HG02840 (cell line): ENCODE measurements around the gene U2AF1.
A peak's percentile ranks its signal among the peaks of the same experiment; 100 is the strongest.
"Not testable (repeated sequence)": the region's sequence is repeated elsewhere in the genome, so short reads cannot be mapped to it uniquely, and the experiment has no call there.

Experiments
- ATAC-seq: cut with Tn5 transposase; IDR thresholded peaks from one replicate; pipeline ENCODE4 v1.9.1; 2021; ENCODE audit warnings: mild to moderate bottlenecking, moderate library complexity, moderate number of reproducible peaks; ENCODE audit not compliant: unreplicated experiment, low FRiP score

The U2AF1 gene, protein sequence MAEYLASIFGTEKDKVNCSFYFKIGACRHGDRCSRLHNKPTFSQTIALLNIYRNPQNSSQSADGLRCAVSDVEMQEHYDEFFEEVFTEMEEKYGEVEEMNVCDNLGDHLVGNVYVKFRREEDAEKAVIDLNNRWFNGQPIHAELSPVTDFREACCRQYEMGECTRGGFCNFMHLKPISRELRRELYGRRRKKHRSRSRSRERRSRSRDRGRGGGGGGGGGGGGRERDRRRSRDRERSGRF

DNA sequence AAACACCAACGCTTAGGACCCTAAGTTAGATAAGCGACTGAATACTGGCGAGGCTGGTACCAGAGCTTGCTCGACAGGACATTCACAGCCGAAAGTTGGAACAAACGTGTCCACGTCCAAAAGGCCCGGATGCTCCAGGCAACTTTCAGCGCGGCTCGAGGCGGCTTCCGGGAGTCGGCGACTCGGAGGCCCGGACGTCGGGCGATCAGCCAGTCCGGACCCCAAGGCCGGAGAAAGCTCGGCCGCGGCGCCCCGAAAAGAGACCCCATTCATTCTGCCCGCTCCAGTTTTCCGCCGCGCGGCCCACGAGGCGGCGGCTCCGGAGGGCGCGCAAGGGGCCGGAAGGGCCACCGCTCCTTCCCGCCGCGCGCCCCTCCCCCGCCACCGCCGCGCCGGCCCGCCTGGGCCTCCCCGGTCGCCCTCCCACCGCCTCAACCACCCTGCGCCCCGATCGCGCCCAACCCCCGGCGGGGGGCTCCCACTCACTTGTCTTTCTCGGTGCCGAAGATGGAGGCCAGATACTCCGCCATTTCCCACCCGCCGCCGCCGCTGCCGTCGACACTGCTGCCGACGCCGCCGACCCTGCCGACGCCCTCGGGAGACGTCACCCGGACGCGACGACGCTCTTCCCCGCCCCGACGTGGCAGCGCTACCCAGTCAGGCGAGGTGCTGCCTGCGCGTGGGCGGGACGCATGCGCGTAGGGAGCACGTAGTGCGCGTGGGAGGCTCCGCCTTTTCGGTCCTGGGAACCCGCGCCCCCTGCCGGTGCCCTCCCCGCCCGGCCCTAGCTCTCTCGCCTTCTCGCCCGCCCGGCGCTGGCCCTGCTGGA, at the start of gene U2AF1:
Gene U2AF1, minus strand, starts transcription at position 606 of the 829 bp plus-strand sequence. Its CDS starts 76 bp downstream, at position 530.
- peak; percentile 79 for ATAC-seq

DNA sequence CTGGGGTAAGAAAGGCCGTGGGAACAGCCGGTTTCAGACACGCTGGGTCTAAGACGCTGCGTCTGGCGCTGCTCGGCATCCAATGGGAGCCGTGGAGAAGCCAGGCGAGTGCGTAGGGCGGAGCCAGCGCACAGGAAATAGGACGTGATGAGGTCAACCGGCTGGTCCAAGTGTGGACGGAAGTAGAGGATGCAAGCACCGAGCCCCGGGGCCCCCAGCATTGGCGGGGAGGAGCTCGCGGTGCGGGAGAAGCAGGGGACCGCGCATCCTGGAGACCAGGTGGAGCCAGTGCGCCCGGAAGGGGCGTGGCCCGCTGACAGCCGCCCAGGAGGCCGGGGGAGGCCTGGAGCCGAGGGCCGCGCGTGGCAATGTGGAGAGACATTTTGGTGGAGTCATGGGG, 46.2 kb upstream of the U2AF1 start:
- not testable (repeated sequence) for ATAC-seq

DNA sequence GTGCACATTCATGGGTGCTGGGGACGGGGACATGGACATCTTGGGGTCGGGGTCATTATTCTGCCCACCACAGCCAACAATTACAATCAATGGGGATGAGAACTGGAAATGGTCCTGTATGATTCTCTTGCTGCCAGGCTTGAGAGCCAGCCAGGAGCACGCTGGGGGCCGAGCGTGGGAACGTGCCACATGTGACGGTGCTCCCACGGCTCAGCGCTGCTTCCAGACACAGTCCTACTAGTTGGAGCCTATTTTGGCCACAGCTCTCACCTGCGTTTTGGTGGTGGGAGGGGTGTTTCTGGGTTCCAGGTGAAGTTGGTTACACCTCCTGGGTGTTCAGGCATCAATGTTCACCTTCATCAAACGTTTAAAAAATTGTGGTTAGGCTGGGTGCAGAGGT, 42.0 kb upstream of the U2AF1 start:
- ATAC-seq: not testable (repeated sequence)

DNA sequence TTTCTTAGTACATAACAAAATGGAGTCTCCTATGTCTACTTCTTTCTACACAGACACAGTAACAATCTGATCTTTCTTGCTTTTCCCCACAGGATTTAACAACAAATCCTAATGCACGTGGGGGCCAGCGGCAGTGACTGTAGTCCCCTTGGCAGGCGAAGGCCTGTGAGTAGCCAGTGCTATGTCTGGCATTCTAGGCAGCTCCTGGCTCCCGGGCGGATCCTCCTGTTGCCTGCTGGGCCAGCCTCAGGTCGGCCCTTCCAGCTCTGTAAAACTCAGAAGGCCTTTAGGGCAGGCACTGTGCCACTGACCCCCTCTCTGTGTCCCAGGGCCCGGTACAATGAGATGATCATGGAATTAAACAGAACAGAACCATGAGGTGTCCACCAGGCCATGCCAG, 40.6 kb upstream of the U2AF1 start:
- not testable (repeated sequence) for ATAC-seq

DNA sequence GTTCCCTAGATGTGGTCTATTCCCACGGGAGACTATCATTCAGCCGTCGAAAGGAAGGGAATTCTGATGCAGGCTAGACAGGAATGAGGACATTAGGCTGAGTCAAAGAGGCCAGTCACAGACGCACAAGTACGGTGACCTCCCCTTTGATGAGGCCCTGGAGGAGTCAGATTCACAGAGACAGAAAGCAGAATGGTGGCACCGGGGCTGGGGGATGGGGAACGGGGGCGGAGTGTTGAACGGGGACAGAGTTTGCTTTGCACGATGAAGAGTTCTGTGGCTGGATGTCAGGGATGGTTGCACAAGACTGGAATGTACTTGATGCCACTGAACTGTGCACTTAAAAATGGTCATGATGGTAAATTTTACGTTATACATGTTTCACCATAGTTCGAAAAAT, 39.3 kb upstream of the U2AF1 start:
- not testable (repeated sequence) for ATAC-seq

DNA sequence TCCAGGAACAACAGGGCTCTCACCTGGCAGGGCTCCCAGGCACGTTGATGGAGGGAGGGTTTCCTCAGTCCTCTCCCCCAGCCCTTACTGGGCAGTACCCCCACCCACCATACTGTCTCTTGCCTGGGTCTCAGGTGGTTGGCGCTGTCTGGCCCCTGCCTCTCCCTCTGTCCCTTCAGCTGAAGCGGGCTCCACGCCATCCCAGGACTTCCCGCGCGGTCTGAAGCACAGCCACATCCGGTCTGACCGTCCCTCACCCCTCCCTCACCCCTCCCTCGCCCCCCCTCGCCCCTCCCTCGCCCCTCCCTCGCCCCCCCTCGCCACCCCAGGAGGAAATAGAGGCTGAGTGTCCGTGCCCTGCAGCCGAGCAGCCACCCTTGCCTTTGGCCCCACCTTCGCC, 34.0 kb upstream of the U2AF1 start:
- ATAC-seq: not testable (repeated sequence)

DNA sequence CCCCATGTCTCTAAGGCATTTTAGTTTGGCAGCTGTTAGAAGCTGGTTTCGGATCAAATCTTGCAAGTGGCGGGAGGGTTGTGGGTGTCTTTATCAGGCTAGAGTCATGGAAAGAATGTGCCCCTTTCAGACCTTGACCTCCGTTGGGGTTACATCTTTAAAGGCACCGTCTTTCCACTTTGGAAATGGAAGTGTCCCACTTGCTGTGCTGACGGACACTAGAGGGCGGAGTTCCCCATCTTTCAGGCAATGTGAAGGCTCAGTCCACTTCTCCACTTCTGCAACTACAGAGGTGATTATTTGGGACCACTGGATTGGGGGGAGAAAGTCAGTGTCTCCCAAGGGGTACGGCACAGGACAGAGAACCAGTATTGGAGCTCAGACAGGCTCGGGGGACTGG, 31.6 kb upstream of the U2AF1 start:
- ATAC-seq: not testable (repeated sequence)

DNA sequence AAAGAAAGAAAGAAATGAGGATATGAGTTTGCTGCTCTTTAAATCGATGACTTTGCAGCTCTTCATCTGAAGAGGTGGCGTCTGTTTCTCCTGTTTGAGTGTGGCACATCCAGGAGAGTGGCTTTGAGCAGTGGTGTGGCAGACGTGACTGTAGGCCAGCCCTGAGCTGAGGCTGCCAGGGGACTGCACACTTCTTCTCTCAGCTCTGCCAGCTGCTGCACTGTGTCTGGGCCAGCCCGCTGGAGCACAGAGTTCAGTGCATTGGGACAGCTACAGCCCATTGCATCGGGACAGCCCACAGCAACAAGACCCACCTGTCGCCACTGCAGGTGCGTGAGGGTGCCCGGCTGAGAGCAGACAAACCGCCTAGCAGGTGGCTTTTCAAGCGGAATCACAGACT, 27.1 kb upstream of the U2AF1 start:
- ATAC-seq: not testable (repeated sequence)

DNA sequence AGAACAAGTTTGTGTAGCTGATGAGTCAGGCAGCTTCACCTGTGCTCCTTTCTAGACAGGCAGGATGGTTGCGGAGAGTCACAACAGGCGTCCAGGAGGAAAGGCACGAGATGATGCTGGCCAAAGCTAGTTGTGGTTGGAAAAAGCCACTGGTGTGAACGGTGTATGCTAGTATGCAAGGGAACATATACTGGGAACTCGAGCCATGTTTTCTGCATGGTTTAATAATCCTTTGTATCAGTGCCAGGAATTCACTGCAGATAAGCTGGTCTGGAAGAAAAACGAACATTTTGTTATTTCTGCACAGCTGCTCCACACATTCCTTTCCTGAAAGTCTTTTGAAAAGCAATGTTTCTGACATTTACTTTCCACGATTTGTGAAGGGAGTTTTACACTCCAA, 22.7 kb upstream of the U2AF1 start:
- ATAC-seq: not testable (repeated sequence)

DNA sequence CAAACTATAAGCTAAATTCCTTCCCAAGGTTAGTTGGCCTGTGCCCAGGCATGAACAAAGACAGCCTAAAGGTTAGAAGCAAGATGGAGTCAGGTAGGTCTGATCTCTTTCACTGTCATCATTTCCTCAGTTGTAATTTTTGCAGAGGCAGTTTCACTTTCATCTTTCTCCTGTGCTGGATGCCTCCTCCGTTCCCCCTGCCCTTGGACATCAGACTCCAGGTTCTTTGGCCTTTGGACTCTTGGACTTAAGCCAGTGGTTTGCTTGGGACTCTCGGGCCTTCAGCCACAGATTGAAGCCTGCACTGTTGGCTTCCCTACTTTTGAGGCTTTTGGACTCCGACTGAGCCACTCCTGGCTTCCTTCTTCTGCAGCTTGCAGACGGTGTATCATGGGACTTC, 8.6 kb upstream of the U2AF1 start:
- ATAC-seq: not testable (repeated sequence)

DNA sequence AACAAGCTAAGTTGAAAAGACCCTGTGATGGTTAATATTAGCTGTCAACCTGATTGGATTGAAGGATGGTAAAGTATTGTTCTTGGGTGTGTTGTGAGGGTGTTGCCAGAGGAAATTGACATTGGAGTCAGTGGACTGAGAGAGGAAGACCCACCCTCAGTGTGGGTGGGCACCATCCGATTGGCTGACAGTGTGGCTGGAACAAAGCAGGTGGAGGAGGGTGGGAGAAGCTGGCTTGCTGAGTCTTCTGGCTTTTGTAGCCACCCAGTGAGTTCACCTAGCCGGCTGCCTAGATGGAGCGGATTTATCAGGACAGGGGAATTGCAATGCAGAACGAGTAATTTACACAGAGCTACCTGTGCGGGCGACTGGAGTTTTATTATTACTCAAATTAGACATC, 7.1 kb upstream of the U2AF1 start:
- not testable (repeated sequence) for ATAC-seq

DNA sequence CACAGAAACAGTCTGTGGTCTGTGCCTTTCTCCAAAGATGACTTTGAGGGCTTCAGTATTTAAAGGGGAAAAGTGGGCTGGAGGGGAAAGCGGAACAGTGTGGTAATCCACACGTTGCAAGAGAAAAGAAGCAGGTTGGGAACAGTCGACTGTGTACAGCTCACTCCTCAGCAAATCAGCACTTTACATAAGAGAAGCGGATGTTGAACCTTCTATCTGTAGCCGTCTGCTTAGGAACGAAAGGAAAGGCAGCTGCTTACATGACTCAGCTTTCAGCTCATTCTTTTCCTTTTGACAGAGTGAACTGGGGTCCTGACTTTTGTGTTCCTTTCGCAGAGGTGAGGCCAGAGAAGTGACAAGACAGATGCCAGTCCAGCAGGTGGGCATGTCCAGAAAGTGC, 1.6 kb upstream of the U2AF1 start:
- not testable (repeated sequence) for ATAC-seq

DNA sequence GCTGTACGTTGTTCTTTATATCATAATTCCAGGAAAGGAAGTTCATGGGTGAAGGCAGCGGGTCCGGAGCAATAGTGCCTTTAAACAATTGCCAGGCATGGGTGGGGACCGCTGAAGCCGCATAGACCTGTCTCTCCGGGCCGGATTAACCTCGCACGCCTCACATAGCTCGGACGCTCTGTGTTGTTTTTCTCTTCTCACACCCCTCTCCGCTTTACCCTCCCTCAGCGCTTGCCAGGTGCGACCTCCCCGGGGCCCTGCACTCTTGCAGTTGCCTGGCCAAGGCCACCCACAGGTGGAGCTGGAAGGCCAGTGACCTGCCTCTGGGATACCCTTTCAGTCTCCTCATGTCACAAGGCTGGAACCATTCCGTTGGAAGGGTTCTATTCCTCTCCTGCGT, 807 bp upstream of the U2AF1 start:
- ATAC-seq: not testable (repeated sequence)

DNA sequence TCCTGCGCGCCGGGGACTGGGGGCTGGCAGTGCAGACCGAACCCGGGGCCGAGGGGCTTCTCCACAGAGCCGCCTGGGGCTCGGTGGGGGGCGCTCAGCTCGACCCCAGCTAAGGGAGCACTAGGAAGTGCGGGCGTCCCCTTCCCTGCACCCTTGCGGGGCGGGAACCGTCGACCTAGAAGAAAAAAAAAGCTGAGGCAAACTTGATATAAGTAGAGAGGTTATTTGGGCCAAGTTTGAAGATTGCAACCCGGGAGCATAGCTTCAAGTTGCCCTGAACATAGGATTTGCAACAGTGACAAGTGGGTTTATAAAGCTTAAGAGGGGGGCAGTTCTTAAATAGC, 396 bp upstream of the U2AF1 start:
- not testable (repeated sequence) for ATAC-seq

DNA sequence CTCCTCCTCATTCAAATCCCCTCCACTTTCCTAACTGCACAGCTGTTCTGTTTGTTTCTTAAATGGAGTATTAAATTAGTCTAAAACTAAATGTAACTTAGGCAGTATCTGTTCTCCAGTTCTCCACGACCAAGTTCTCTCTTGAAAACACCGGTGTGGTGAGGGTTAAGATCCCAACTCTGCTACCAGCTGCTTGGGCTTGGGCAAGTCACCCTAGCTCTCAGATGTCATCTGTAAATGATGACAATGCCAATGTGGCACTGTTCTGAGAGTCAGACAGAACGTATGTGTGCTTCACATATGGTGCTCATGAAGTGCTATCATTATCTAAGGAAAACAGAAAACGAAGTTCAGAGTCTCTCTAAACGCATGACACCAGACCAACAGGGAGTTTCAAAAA, 2.7 kb downstream of the U2AF1 start:
- not testable (repeated sequence) for ATAC-seq

DNA sequence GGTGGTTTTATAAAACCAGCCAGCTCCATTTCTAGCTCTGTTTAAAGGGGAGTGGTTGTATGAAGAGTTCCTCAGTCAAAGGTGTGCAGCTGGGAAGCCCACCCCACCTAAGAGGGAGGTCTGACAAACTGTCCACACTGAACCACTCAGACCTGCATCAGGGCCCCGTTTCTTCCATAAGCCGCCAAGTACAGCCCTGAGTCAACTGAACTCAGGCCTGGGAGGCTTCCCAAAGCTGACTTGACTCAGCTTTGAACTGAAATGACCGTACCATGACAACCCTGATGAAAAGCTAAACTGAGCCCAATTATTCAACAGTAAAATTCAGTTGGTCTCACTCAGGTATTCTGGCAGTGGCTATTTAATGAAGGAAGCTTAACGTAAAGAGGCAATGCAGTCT, 5.1 kb downstream of the U2AF1 start:
- not testable (repeated sequence) for ATAC-seq

DNA sequence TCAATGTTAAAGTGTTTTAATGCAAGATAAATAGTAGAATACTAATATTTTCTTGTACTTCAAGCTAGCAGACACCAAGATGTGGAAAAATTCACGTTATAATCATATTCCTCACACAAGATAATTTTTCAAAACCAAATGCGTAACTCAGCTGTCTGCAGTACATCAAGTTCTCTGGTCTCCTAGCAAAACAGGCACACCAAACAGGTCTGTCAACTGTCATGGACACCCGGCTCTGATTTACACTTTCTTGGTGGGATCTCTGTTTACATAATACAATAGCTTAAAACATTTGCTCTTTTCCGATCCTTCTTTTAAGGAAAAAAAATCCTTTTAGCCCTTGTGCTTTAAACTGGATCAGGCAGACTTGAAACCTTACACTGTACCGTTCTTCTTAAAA, 5.7 kb downstream of the U2AF1 start:
- not testable (repeated sequence) for ATAC-seq

DNA sequence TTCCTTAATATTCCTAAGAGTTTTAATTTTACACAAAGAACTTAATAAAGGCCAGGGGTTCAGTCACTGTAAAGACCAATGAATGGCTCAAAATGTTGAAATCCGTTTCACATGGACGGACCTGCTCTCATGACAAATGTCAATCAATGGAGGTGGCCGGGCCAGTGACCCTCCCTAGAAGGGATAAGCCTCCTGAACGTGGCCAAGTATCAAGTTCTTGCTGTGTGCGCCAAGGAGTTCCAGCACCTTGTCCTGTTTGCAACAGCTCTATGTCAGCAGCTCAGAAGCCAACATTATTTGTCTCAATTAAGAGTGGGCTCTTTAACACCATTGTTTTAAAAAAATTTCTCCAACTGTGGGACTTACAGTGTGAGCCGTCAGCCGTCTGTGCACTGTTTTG, 6.4 kb downstream of the U2AF1 start:
- ATAC-seq: not testable (repeated sequence)

DNA sequence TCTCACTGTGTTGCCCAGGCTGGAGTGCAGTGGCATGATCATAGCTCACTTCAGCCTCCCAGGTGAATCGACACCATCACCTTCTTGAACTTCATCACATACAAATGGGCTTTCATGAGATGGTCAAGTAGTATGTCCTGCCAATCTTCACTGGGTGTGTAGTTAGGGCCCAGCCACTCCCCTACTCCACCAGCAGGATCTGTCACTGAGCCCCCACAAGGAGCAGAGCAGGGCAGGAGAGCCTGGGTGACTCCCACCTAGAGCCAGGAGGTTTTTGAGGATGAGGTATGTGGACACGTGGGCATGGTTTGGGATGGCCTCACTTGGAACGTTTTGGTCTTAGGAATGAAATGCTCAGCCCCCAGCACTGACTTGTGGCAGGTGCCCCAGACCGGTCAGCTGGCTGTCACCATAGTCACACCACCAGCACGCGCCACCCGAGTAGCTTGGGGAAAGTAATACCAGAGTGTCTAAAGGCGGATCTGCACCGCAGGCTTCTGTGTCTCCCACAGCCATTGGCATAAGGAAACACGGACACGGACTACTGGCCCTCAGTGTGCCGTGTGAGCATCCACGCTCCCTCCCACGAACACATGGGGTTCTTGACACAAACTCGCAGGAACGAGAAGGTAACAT, 15.3 kb downstream of the U2AF1 start:
- ATAC-seq: not testable (repeated sequence)

DNA sequence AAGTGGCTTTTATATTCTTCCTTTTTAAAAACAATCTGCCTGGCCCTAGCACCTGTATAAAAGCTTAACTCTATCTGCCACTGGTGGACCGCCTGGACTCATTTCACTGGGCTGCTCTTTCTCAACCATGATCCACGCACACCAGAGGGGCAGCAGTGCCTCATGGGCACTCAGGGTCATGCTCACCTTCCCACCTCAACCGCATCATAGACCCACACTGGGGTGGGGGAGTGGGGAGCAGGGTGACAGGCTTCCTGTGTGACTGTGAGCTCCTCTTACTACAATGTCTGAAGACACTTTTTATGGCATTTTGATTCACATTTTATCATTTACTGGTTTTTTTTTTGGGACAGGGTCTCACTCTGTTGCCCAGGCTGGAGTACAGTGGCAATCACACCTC, 16.4 kb downstream of the U2AF1 start:
- not testable (repeated sequence) for ATAC-seq

DNA sequence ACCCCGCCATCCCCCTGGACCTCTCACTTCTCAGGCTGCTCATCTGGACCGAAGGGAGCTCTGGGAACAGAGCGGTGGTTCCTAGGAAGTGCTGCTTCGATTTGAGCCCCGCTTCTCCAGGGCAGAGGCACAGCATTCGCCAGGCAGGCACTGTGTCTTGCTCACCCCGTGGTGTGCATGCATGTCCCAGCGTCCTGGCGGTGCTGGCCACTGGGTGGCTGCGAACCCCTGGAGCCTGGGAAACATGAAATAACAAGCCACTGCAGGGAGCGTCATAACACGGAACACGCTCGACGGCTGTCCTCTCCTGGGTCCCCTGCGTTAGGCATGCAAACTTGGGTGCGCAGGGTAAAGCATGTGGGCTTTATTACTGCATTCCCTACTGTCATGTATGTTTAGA, 17.9 kb downstream of the U2AF1 start:
- ATAC-seq: not testable (repeated sequence)
